HG03097 (cell line): ENCODE data around the gene OPCML.

Experiments
- ATAC-seq: cut with Tn5 transposase; IDR thresholded peaks from one replicate; pipeline ENCODE4 v1.9.1; 2021; ENCODE audit not compliant: unreplicated experiment, low FRiP score

OPCML gene

DNA sequence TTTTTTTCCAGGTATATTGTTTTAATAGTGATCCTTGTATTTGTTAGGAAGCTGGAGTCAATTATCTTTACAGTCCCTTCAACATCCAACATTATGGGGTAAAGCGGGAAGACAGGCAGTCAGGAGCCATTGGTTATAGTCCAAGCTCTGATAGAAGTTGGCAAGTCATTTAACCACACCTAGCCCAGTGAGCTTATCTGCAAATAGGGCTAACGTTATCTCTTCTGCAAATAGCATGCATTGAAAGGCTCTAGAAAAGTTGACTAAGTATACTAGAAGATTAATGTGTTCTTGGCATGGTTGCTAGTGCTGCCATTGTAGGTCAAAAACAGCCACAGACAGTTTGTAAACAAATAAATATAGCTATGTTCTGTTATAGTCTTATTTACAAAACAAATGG, 520.7 kb downstream of the OPCML start:
- ATAC-seq, result no peak

DNA sequence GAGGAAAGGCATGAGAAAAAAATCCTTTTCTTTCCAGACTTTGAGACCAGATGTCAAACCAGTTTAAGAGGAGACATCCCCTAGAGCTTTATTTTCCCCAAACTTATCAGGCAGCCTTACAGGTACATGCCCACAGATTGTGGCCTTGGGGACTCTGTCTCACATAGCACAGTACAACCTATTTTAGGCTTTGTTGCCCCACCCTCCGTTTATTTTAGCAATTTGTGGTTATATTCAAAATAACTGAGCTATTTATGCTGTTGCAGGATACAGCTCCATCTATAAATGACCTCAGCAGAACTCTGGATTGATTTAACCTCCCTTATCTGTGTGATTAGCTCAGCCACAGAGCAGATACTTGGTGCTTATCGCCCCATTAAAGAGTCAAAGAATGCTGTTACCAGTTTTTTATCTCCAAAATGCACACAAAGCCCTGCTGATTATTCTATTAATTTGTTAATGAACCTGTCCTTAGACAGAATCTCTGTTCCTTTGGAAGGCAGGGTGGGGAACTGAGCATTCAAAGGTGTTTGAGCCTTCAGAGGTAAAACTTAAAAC, 525.2 kb downstream of the OPCML start:
- no peak for ATAC-seq

DNA sequence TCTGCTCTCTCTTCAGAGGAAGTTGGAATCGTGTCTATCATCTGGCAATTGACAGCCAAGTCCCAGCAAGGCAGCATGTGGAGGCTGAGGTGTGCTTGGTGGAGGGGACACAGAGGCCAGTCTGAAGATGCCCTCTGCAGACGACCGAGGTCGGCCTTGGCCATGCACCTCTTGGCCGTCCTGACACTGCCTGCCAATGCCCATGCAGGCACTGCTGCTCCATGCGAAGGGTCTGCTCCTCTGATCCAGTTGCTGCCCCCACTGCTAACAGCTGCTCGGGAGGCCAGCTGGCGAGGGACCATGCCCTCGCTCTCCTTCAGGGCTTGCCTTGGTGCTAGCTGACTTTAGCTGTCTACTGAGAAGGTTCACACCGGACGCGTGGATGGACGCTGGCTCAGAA, 527.9 kb downstream of the OPCML start:
- no peak for ATAC-seq

DNA sequence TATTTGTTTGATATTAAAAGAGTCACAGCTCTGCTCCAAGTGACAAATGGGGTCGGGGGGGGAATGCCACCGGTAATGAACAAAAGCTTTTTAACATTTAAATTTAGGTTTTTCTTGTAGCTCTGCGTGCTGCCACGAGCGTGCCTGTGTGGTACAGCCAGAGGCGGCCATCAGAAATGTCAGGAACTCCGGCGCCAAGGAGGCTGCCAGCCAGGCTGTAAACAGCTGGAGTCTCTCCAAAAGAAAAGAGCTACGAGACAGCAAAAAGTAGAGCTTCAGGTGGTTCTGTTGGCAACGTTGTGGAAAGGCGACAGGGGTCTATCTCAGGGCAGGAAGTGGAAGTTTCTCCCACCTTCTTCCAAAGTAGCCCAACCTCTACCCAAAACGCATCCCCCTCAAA, 532.8 kb downstream of the OPCML start:
- ATAC-seq, result no peak

DNA sequence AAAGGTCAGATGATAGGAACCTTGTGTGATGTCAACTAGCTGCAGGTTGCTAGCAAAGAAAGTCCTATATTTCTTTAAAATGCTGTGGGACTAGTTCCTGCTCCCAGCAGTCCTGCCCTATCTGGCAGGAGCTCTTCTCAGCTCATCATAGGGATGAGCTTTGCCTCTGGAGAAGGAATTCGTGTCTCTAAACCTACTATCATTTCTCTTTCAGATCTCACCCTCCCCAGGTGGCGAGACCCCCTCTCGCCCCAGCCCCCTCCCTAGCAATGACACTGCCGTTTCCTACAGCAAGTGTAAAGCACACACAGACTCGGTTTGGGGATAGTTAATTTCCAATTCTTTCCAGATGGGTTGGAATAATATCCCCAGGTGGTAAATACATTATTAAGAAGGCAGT, 533.3 kb downstream of the OPCML start:
- no peak for ATAC-seq

DNA sequence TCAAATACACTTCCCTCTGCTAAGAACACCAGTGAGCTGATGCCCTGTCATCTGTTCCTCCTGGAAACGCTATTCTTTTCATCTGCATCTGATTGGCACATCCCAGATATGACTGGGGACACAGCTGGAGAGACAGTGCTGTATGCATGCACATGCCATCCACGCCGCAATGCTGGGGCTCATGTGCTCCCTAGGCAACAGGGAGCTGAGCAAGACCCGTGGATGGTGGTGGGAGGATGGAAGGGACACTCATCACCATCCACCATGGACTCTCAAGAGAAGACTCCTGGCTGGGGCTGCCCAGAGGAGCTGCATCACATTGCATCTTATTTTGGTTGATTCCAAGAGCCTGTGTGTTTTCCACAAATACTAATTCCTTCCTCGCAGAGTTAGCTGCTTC, 534.9 kb downstream of the OPCML start:
- ATAC-seq, result no peak

DNA sequence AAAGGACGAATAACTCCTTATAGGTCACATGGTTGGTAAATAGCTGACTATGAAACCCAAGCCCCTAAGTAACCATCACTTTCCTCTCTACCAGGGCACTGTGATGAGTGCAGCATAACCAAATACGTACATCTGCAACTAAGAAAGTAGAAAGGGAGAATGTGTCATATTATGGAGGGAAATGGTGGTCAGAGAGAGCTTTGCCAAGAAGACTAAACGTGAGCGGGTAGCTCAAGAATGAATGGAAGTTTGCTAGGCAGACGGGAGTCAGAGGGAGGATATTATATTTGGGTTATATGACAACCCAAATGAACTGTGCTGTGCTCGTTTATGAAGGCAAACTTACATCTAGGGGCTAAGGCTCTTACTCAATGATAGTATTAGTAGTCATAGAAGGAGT, 537.3 kb downstream of the OPCML start:
- no peak for ATAC-seq

DNA sequence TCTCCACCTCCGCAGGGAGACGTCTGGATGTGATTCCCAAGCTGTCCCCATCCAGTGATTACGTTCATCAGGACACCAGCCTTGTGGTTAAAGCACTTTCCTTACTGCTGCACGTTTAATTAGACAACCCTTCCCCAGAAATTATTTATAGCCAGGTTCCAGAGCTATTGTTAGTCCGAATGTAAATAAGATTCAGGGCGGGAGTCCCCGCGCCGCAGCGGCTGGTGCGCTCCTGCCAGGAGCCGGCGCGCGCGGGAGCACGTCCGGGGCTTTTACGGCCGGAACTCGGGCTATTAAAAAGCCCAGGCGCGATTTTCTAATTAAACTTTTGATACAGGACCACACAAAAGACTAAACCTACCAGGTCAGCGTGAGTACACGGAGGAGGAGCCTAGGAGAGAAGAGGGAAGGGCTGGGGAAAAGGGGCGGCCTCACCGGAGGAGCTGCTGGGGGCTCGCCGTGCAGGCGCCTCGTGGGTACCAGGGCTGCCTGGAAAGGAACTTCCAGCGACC, 538.3 kb downstream of the OPCML start:
- no peak for ATAC-seq

DNA sequence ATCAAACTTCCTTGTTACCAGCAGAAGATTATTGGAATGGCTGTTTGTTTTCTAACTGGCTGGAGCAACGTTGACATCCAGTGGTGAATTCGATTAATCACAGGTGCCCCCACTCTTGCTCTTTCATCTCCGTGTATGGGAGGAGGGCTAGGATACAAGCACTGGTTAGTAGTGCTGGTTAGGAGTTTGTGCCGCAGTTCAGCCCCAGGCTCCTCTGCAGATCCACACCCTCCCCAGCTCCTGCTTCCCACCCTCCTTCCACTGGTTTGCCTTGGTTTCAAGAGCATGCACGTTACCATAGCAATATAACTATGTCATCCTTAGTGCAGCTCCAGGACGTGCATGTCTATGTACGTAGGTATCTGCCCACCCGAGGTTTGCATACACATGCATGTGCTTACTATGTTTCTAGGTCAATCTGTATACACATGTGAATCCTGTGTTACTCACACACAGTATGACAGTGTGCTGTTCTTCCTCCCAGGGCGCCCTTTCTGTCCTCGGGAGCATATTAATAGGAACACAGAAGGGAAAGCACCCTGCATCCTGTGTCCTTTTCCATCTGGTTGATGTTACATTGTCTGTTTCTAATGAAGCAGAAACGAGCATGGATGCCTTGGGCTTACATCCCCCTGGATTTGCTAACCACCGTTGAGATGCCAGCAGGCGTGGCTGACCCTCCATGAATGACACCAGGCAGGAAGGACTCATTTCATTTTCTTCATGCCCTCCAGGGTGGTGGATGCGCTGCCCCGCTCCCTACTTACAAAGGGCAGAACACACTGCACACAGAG, 539.3 kb downstream of the OPCML start:
- ATAC-seq, result no peak

DNA sequence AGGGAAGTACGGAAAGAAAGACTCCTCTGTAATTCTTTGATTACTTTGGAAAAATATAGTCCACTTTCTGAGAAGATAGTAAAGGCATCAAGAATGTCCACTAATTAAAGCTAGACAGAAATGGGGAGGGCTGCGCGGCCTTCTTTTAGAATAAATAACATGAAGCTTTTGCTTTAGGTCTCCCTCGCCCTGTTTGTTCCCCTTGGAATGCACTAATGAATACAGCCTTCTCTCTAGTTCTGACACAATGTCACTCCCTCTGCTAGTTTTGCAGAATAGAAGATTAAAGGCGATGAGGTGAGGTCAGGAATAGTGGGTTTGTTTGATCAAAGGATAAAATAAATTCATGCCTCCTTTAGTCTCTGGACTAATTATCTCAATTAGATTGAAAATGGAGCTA, 543.9 kb downstream of the OPCML start:
- ATAC-seq, result no peak

DNA sequence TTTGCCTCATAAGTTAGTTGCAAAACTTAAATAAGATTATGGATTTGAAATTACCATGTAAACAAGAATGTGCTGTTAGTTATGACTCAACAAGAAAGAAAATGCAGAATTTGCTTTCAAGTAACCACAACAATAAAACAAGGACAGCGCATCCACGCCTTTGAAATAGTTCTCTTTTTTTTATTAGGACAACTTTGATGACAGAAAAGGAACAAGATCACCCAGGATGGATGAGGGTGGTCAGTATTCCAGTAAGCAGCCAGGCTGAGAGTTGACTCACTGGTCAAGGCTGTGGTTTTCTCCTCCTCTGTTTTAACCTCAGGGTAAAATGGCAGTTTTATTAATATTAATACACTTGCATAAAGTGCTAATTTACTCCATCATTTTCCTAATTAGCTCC, 544.4 kb downstream of the OPCML start:
- no peak for ATAC-seq

DNA sequence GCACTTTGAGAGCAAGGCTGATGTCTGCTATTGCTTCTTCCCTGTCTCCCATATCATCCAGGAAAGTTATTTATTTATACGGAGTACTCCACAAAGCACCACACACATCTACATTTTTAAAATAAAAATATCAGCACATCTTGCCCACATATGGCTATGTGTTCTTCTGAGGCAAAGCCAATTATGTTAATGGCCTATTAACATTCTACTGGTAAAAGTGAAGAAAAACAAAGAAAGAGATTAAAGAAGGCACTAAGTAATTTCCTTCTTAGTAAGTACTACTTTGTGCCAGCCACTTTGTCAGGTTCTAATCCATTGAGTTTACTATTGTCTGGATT, 548.7 kb downstream of the OPCML start:
- no peak for ATAC-seq

DNA sequence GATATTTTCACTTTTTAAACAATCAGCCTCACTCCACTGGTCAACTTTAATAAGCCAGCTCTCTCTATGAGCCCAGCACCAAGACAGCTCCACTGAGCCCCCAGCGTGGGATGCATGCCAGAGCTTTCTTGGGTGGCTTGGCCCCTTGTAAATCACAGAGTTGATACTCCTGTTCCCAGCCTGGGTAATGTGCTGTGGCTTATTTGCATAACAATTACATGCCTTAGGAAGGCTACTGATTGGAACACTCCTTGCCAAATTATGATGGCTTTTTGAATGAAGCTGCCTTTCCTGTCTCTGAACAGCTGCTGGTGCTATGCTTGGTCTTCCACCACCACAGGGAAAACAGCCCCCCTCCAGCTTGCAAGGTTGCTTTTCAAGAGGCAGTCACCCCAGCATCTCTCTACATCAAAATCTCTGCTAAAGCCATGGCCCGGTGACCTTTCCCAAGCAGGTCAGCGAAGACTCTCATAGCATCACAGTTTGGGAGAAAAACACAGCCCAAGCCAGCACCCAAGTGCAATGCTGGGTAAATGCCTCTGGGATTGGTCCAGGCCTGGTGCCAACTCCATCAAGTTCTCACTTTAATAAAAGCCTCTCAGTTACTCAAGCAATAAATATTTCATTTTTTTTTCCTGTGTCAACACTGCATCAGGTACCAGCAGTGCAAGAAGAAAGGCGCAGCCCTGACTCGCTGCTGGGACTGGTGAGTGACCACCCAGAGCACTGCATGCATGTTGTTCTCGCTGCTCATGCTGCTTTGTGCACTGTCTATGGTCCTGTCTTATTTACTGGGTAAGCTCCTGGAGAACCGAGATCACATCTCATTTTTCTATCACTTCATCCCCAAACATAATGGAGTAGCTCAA, 549.3 kb downstream of the OPCML start:
- ATAC-seq, result no peak

DNA sequence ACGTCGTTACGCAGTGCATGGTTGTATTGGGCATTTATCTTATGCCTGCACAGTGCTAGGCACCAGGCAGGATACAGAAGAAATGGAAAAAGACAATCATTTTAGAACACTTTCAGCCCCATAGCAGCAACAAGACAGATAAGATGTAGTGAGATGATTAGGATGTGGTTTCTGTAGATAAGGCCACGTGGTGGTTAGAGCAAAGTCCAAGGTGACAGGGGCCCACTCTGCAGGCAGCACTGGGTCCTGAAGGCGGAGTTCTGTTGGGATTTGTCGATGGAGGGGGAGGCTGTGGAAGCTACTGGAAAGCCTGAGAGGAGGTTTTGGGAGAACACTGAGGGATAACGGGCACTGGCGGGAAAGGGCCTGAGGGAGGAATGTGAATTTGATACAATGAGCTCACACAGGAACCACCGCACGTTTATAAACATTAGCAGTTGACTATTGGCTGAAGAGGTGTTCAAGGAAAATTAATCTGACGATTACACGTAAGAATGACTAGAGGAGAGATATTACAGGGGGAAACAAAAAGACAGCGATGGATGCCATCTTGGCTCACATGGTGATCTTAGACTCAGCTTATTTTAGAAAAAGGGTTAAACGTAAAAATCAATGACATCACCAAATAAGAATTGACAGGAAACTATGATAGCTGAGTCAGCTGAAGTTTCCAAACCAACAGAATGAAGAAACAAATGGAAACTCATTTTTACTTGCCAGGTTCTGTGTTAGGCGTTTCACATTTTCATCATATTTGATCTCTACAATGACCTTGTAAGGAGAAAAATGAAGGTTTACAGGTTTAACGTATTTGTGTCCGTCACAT, 551.0 kb downstream of the OPCML start:
- ATAC-seq, result no peak

DNA sequence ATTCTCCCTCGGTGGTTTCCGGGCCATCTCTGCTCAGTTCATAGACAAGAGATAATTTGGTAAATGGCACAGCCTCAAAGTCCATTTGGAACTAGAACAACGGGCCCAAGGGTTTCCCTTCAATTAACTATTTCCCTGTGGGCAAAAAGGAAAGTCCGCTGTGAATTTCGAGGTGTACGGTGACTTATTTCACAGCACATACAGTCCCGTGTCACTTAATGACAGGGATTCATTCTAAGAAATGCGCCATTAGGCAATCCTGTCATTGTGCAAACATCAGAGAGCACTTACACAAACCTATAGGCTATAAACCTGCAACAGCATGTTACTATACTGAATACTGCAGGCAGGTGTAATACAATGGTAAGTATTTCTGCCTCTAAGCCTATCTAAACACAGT, 551.6 kb downstream of the OPCML start:
- no peak for ATAC-seq

DNA sequence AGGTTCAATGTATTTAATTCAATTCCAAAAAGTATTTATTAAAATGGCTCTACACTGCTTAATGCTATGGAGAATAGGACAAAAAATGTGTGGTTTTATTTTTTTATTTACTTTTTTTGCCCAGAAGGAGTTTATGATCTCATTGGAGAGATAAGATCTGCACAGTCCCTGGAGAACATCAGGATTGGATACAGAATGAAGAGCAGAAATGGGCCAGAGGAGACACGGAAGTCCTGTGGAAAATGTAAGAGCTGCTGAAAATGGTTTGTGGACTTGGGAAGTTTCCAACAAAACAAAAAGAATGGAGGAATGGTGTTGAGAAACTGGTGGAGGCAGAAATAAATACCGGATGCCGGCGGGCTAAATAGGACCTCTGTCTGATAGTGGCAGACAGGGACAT, 554.6 kb downstream of the OPCML start:
- no peak for ATAC-seq

DNA sequence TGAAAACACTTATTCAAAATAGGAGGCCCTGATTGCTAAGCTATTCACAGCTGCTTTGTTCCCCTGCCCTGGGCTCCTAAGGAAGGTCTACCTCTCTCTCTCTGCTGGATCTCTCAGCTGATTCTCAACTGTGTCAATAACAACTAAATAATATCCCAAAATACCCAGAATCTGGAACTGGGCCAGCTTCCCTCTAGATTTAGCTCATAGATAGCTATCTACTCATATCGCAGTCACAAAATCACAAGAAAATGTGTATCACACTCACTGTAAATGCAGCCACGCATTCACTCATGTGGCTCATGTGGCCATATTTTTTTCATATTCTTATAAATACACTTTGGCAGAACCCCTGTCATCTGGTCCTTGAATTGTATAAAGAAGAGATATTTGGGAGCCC, 555.1 kb downstream of the OPCML start:
- no peak for ATAC-seq

DNA sequence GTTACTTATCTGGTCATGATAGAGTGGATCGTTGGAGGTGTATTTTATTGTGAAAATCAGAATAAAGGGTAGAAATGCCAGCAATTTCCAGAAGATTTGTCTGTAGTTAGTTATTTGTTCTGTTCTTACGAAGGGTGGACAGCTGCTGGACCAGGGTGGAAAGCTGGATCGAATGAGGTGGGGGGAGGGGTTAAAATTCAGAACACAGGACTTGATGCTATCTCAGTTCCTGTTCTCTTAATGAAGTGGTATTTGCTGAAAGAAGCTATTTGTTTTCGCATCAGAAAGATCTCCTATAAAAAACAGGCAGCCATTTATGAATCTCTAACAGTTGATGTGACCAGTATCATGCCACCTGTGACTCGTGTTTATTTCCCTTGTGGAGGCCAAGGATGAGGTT, 556.2 kb downstream of the OPCML start:
- no peak for ATAC-seq

DNA sequence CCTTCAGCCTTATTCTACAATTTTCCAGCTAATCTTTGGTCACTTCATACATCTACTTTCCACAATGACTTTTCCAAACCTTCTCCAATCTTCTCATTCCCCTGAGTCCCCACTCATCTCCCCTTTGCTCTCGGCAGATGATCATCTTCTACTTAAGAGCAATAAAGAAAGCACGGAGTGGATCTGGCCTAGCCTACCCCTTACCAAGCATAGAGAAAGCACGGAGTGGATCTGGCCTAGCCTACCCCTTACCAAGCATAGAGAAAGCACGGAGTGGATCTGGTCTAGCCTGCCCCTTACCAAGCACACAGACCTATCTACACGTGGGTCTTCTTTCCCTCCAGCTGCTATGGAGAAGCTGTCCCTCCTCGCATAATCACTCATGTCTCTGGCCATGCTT, 558.6 kb downstream of the OPCML start:
- ATAC-seq, result no peak

DNA sequence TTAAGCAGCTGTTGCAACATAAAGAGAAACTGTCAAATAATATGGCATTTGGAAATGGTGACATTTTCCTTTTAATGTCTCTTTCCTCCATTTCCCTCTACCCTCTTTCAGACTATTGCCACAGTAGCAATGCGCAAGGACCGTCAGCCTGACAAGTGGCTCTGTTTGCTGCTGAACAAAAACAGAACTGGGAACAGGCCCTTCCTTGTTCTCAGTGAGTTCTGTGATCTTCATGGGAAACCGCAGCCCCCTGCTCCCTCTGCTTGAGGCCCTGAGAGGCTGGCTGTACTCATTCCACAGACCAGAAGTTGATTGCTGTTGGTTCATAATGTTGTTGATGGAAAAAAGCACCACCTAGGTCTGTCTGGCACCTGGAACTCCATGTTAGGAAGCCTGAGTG, 559.7 kb downstream of the OPCML start:
- no peak for ATAC-seq

DNA sequence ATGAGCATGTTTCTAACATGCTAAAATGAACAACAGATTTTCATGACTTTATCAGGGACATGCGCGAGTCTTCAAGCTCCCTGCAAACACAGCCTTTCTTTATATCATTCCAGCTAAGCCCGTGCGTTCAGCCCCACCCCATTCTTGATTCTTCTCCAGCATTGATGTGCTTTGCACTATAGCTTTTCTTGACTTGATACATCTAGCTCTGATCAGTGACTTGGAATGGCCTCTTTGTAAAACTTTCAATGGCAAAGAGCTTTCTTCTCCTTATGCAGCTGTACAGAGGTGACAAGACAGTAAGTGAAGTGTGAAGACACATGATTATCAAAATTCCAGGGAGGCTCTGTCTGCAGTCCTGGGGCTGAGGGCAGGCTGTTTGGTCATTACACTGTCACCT, 561.0 kb downstream of the OPCML start:
- ATAC-seq, result no peak
